ENCODE results near the gene KRT24.

KRT24 gene

DNA sequence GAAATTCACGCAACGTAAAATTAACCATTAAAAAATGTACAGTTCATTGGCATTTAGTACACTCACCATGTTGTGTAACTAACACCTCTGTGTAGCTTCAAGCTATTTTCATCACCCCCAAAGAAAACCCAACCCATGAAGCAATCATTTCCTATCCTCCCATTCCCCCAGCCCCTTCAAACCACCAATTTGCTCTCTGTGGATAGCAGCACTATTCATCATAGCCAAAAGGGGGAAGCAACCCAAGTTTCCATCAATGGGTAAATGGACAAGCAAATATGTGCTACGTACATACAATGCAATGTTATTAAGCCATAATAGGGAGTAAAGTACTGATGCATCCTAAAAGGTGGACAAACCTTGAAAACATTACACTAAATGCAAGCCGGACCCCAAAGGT lies 27.6 kb downstream of the KRT24 start (continued):
- TF ChIP-seq PATZ1 (CRISPR knock-in tag; IDR thresholded peaks at IDR 0.05; ENCODE audit: borderline replicate concordance) = no peak
- TF ChIP-seq PPARA (CRISPR knock-in tag; IDR thresholded peaks at IDR 0.05; ENCODE audit: borderline replicate concordance) = no peak
- TF ChIP-seq, protein P1, sequence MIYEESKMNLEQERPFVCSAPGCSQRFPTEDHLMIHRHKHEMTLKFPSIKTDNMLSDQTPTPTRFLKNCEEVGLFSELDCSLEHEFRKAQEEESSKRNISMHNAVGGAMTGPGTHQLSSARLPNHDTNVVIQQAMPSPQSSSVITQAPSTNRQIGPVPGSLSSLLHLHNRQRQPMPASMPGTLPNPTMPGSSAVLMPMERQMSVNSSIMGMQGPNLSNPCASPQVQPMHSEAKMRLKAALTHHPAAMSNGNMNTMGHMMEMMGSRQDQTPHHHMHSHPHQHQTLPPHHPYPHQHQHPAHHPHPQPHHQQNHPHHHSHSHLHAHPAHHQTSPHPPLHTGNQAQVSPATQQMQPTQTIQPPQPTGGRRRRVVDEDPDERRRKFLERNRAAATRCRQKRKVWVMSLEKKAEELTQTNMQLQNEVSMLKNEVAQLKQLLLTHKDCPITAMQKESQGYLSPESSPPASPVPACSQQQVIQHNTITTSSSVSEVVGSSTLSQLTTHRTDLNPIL (CRISPR knock-in tag; IDR thresholded peaks at IDR 0.05; ENCODE audit: low read depth) = no peak
- no peak for TF ChIP-seq ARNTL (CRISPR knock-in tag; IDR thresholded peaks at IDR 0.05; ENCODE audit: borderline replicate concordance, low read depth)
- TF ChIP-seq CSDC2 (CRISPR knock-in tag; IDR thresholded peaks at IDR 0.05) = no peak
- no peak for TF ChIP-seq ZFP3 (CRISPR knock-in tag; IDR thresholded peaks at IDR 0.05)
- TF ChIP-seq TOX (CRISPR knock-in tag; IDR thresholded peaks at IDR 0.05; ENCODE audit: borderline replicate concordance) = no peak
- no peak for TF ChIP-seq SNAI2 (CRISPR knock-in tag; IDR thresholded peaks at IDR 0.05)

- no peak for TF ChIP-seq TOX (CRISPR knock-in tag; IDR thresholded peaks at IDR 0.05; ENCODE audit: borderline replicate concordance)
- TF ChIP-seq, protein P2, sequence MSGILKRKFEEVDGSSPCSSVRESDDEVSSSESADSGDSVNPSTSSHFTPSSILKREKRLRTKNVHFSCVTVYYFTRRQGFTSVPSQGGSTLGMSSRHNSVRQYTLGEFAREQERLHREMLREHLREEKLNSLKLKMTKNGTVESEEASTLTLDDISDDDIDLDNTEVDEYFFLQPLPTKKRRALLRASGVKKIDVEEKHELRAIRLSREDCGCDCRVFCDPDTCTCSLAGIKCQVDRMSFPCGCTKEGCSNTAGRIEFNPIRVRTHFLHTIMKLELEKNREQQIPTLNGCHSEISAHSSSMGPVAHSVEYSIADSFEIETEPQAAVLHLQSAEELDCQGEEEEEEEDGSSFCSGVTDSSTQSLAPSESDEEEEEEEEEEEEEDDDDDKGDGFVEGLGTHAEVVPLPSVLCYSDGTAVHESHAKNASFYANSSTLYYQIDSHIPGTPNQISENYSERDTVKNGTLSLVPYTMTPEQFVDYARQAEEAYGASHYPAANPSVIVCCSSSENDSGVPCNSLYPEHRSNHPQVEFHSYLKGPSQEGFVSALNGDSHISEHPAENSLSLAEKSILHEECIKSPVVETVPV (CRISPR knock-in tag; IDR thresholded peaks at IDR 0.05) = no peak
- TF ChIP-seq POU6F1 (CRISPR knock-in tag; IDR thresholded peaks at IDR 0.05; ENCODE audit: borderline replicate concordance, low read depth) = no peak
- TF ChIP-seq ARNTL (CRISPR knock-in tag; IDR thresholded peaks at IDR 0.05; ENCODE audit: borderline replicate concordance, low read depth) = no peak
- no peak for TF ChIP-seq ZNF70 (CRISPR knock-in tag; IDR thresholded peaks at IDR 0.05)
- TF ChIP-seq, protein P1 (CRISPR knock-in tag; IDR thresholded peaks at IDR 0.05; ENCODE audit: low read depth) = no peak
- TF ChIP-seq, protein P3, sequence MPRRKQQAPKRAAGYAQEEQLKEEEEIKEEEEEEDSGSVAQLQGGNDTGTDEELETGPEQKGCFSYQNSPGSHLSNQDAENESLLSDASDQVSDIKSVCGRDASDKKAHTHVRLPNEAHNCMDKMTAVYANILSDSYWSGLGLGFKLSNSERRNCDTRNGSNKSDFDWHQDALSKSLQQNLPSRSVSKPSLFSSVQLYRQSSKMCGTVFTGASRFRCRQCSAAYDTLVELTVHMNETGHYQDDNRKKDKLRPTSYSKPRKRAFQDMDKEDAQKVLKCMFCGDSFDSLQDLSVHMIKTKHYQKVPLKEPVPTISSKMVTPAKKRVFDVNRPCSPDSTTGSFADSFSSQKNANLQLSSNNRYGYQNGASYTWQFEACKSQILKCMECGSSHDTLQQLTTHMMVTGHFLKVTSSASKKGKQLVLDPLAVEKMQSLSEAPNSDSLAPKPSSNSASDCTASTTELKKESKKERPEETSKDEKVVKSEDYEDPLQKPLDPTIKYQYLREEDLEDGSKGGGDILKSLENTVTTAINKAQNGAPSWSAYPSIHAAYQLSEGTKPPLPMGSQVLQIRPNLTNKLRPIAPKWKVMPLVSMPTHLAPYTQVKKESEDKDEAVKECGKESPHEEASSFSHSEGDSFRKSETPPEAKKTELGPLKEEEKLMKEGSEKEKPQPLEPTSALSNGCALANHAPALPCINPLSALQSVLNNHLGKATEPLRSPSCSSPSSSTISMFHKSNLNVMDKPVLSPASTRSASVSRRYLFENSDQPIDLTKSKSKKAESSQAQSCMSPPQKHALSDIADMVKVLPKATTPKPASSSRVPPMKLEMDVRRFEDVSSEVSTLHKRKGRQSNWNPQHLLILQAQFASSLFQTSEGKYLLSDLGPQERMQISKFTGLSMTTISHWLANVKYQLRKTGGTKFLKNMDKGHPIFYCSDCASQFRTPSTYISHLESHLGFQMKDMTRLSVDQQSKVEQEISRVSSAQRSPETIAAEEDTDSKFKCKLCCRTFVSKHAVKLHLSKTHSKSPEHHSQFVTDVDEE (CRISPR knock-in tag; IDR thresholded peaks at IDR 0.05) = no peak
- no peak for TF ChIP-seq ESRRG (CRISPR knock-in tag; IDR thresholded peaks at IDR 0.05)
- TF ChIP-seq ZNF565 (CRISPR knock-in tag; conservative IDR thresholded peaks at IDR 0.05; ENCODE audit: low read depth) = no peak
- no peak for TF ChIP-seq ZNF8 (CRISPR knock-in tag; IDR thresholded peaks at IDR 0.05)
- no peak for TF ChIP-seq ISL1 (CRISPR knock-in tag; IDR thresholded peaks at IDR 0.05)
- no peak for TF ChIP-seq PPARA (CRISPR knock-in tag; IDR thresholded peaks at IDR 0.05; ENCODE audit: borderline replicate concordance)
- no peak for TF ChIP-seq ZFP30 (CRISPR knock-in tag; IDR thresholded peaks at IDR 0.05)
- no peak for TF ChIP-seq CSDC2 (CRISPR knock-in tag; IDR thresholded peaks at IDR 0.05)
- no peak for TF ChIP-seq SNAI2 (CRISPR knock-in tag; IDR thresholded peaks at IDR 0.05)
- TF ChIP-seq TCF4 (CRISPR knock-in tag; IDR thresholded peaks at IDR 0.05; ENCODE audit: borderline replicate concordance) = no peak
- no peak for TF ChIP-seq ZFP3 (CRISPR knock-in tag; IDR thresholded peaks at IDR 0.05)
- TF ChIP-seq GLIS3 (CRISPR knock-in tag; IDR thresholded peaks at IDR 0.05) = no peak
- no peak for TF ChIP-seq ZC3H10 (CRISPR knock-in tag; IDR thresholded peaks at IDR 0.05)
- no peak for ATAC-seq
Measured at GRCh38 chr17:40672654-40673053, 30.9 kb downstream of the KRT24 start.

Data from SK-N-SH treated with all-trans-retinoic acid at 6 μM for 48 hours (cell line).